NCI-H2029 (cell line): Measurements from ENCODE around the gene PIERCE2.
"Not testable (repeated sequence)": the region's sequence is repeated elsewhere in the genome, so short reads cannot be mapped to it uniquely, and the experiment has no call there.

Source experiments
- DNase-seq: peaks from one replicate; lab custom pipeline; 2025; lab: John Stamatoyannopoulos, UW

The PIERCE2 gene

GRCh38 chr15:55408012-55408928, at the start of gene PIERCE2, which contains the start of gene CCPG1:
TSS of gene PIERCE2 (plus strand) at chr15:55408495. CDS start at chr15:55408769, 274 bp downstream.
TSS of gene CCPG1 (minus strand) at chr15:55408359. CDS start at chr15:55389424, 18,935 bp downstream.
- DNase-seq = peak; percentile 83

- DNase-seq = no peak
Observed at GRCh38 chr15:55360256-55360655, 48.0 kb upstream of the PIERCE2 start.

GRCh38 chr15:55361048-55361447, 47.2 kb upstream of the PIERCE2 start:
- DNase-seq = no peak

GRCh38 chr15:55362641-55363040, 45.7 kb upstream of the PIERCE2 start:
- no peak for DNase-seq

GRCh38 chr15:55366981-55367380, 41.3 kb upstream of the PIERCE2 start:
- DNase-seq = no peak

- no peak for DNase-seq
Observed at GRCh38 chr15:55372701-55373440, 35.4 kb upstream of the PIERCE2 start.

GRCh38 chr15:55379095-55379494, 29.2 kb upstream of the PIERCE2 start:
- DNase-seq = no peak

- no peak for DNase-seq
Observed at GRCh38 chr15:55381595-55381994, 26.7 kb upstream of the PIERCE2 start.

- no peak for DNase-seq
Observed at GRCh38 chr15:55383687-55384086, 24.6 kb upstream of the PIERCE2 start.

GRCh38 chr15:55387027-55387426, 21.3 kb upstream of the PIERCE2 start:
- DNase-seq = no peak

- DNase-seq = no peak
Observed at GRCh38 chr15:55389264-55389607, 19.1 kb upstream of the PIERCE2 start.

- no peak for DNase-seq
Observed at GRCh38 chr15:55394694-55395093, 13.6 kb upstream of the PIERCE2 start.

- DNase-seq = no peak
Observed at GRCh38 chr15:55398243-55398642, 10.1 kb upstream of the PIERCE2 start.

GRCh38 chr15:55400050-55400449, 8.2 kb upstream of the PIERCE2 start:
- not testable (repeated sequence) for DNase-seq

GRCh38 chr15:55401786-55402246, 6.5 kb upstream of the PIERCE2 start:
- DNase-seq = no peak

- no peak for DNase-seq
Observed at GRCh38 chr15:55402707-55403106, 5.6 kb upstream of the PIERCE2 start.

- no peak for DNase-seq
Observed at GRCh38 chr15:55403531-55403930, 4.8 kb upstream of the PIERCE2 start.

GRCh38 chr15:55407498-55408011, 740 bp upstream of the PIERCE2 start:
- DNase-seq = no peak

GRCh38 chr15:55408976-55409375, 681 bp downstream of the PIERCE2 start:
- not testable (repeated sequence) for DNase-seq

GRCh38 chr15:55417678-55418077, 9.4 kb downstream of the PIERCE2 start:
- DNase-seq = not testable (repeated sequence)

GRCh38 chr15:55420171-55420866, 12.0 kb downstream of the PIERCE2 start:
- no peak for DNase-seq

- no peak for DNase-seq
Observed at GRCh38 chr15:55422089-55422488, 13.8 kb downstream of the PIERCE2 start.
